Glomerular endothelial cell (primary cell): ENCODE measurements around the gene PAQR4. TPM values are rescaled to one million over a fixed set of nuclear protein-coding genes. Genes with fewer than 3 reads are reported as not detected.
"Not testable (repeated sequence)": the region's sequence is repeated elsewhere in the genome, so short reads cannot be mapped to it uniquely, and the experiment has no call there.

Source experiments
- DNase-seq: peaks from one replicate; pipeline ENCODE4 v3.0.0-alpha.2; 2011; ENCODE audit warnings: low read depth, low spot score; ENCODE audit errors: extremely low read depth
- total RNA-seq: library from RNA; depleted of rRNA; stranded (reverse); fragments of >200 nt; gene quantifications from 2 replicates; pipeline ENCODE4 v1.2.3, GENCODE V29; 2015

Gene PAQR4
- 10.7 and 14.9 TPM in 2 replicates for total RNA-seq

DNA sequence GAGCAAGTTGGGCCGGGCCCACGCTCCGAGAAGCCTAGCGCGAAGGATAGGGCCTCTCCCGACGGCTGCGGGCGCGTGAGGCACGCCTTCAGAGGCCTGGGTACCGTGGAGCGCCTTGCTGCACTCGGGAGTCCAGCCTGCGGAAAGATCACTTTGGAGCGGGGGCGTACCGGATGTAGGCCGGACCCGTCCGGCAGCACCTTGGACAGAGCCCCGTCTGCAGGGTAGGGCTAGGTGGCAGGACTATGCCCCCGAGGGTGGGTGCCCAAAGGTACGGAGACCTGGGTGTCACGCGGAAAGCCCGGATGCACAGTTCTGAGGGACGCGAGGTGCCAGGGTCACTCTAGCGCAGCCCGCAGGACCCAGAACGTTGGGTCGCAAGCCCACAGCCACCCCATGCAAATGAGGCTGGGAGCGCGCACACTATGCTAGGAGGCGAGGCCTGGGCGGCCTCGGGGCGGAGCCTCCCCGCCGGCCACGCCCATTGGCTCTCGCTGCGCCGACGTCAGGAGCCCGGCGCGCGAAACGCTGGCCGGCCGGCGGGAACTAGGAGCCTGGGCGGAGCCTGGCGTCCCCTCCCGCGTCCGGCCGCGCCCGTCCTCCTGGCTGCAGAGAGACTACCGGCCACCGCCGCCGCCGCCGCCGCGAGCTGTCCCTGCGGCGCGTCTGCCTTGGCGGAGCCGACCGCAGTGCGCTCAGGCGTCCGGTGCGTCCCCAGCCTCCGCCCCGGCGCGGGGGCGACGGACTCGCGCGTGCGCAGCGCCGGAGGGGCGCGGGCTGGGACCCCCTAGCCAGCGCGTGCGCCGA, at the start of gene PAQR4:
Gene PAQR4 (plus strand): TSS at position 611 of the 807 bp plus-strand sequence. CDS start 327 bp downstream, outside the sequence.
- peak; percentile 10 for DNase-seq

DNA sequence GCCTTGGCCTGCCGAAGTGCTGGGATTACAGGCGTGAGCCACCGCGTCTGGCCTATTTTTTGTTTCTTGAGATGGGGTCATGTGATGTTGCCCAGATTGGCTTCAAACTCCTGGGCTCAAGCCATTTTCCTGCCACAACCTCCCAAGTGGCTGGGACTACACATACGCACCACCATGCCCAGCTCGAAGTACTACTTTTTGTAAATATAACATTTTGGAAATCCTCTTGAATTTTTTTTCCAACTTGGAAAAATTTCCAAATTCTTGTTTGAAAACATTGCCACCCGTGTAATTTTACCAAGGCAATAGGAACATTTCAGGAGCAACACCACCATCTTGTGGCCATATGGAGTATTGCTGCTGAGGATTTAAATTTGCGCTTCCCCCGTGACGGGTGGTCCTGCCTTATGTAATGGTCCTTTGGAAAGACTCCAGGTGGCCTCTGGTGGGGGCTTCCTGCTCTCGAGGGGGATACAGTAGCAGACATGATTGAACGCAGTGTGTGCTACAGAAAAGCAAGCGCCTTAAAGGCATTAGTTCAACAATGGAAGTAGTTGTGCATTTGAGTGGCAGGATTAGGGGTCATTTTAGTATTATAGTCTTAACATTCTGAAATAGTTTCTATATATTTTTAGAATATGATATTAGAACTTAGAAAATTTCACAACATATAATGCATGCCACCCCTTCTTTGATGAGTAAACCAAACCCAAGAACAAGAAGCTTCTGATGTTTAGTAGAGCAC, 49.5 kb upstream of the PAQR4 start:
- DNase-seq: no peak

DNA sequence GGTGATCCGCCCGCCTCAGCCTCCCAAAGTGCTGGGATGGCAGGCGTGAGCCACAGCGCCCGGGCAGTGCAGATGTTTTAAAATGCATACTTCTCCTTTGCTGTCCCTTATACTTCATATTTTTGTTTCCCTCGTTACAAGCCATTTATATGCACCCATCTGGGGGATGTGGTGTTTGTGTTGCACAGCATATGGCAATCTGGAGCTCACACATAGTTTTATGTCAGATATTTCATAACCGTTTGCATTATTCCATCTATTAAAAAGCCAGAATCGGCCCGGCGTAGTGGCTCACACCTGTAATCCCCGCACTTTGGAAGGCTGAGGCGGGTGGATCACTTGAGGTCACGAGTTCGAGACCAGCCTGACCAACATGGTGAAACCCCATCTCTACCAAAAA, 45.7 kb upstream of the PAQR4 start:
- no peak for DNase-seq

DNA sequence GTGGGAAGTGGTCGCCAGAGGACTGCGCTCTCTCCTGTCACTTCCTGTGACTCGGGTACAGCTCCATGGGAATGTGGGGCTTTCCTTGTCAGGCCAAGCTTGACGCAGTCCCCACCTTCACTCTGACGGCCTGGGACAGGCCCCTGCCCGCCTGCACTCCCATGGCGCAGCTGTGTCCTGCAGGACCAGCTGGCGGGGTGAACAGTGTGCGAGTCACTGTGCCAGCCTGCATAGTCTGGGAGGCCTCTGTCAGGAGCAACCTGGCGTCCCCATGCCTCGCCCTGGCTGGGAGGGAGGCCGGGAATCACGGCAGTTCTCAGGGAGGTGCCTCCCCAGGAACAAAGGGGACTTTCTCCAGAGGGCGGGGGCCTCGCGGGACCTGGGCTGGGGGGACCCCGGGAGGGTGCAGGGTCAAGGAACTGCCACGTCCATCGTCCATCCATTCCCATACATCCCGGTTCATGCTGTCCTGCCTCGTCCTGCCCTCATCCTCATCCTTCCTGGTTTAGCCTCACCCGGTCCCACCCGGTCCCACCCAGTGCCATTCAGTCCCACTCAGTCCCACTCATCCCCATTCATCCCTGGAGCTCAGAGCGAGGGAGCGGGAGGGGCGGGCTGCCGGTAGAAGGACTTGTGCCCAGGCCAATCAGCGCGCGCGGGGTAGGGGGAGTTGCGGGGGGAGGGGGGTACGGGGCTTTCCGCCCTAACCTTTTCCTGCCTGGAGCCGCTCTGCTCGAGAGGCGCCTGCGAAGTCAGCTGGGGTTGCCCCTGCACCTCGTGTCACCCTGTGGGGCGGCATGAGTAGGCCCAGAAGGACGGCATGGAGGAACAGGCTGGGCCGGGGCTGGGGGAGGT, 44.0 kb upstream of the PAQR4 start:
- DNase-seq: no peak

DNA sequence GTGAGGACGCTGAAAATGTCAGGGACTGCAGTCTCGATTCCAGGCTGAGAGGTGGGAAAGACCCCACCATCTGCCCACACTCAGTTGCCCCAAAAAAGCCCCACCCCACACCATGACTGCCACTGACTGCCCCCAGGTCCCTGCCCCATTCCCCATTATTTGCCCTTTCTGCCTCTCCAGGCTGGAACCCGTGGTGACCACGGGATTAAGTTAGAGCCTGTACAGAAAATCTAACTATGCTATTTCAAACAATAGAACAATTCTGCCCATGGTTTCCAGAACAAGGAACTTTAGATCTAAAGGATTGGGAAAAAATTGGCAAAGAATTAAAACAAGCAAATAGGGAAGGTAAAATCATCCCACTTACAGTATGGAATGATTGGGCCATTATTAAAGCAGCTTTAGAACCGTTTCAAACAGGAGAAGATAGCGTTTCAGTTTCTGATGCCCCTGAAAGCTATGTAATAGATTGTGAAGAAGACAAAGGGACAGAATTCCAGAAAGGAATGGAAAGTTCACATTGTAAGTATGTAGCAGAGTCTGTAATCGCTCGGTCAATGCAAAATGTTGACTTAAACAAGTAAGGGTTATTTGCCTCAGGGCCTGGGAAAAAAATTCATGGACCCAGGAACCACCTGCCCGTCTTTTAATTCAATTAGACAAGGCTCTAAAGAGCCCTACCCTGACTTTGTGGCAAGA, 43.0 kb upstream of the PAQR4 start:
- DNase-seq: no peak

DNA sequence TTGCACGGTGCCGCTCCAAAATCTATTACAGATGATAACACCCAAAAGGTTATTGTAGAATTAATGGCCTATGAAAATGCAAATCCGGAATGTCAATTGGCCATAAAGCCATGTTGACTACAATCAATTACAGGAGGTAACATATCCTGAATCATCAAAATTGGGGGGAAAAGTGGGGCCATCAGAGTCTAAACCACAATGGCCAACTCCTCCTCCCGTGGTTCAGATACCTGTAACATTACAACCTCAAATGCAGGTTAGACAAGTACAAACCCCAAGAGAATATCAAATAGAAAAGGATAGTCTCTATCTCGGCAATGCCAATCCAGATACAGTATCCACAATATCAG, 42.5 kb upstream of the PAQR4 start:
- DNase-seq: no peak

- DNase-seq: peak; percentile 73
Measured at GRCh38 chr16:2927010-2927646, 42.0 kb upstream of the PAQR4 start.

DNA sequence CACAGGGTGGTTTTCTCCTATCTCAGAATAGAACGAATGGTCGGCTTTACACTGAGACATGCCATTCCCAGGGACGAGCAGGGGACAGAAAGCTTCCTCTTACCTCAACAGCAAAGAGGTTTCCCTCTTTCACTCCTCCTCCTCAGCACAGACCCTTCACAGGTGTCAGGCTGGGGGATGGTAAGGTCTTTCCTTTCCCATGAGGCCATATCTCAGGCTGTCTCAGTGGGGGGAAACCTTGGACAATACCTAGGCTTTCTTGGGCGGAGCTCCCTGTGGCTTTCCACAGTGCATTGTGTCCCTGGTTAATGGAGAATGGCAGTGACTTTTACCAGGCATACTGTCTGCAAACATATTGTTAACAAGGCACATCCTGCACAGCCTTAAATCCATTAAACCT, 41.0 kb upstream of the PAQR4 start:
- DNase-seq: not testable (repeated sequence)

- no peak for DNase-seq
Measured at GRCh38 chr16:2928796-2929195, 40.4 kb upstream of the PAQR4 start.

- DNase-seq: no peak
Measured at GRCh38 chr16:2929693-2930092, 39.5 kb upstream of the PAQR4 start.

DNA sequence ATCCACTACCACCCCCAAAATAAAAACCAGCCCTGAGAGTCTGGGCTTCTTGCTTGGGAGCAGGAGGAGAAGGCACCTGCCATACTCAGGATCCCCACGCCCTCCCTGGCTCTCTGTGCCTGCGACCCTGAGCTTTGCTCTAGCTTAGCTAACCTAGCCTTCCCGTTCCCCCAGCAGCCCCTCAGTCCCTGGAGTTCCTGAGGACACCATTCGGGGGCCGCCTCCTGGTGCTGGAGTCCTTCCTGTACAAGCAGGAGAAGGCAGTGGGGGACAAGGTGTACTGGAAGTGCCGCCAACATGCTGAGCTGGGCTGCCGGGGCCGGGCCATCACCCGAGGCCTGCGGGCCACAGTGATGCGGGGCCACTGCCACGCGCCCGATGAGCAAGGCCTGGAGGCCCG, 38.9 kb upstream of the PAQR4 start:
- no peak for DNase-seq

DNA sequence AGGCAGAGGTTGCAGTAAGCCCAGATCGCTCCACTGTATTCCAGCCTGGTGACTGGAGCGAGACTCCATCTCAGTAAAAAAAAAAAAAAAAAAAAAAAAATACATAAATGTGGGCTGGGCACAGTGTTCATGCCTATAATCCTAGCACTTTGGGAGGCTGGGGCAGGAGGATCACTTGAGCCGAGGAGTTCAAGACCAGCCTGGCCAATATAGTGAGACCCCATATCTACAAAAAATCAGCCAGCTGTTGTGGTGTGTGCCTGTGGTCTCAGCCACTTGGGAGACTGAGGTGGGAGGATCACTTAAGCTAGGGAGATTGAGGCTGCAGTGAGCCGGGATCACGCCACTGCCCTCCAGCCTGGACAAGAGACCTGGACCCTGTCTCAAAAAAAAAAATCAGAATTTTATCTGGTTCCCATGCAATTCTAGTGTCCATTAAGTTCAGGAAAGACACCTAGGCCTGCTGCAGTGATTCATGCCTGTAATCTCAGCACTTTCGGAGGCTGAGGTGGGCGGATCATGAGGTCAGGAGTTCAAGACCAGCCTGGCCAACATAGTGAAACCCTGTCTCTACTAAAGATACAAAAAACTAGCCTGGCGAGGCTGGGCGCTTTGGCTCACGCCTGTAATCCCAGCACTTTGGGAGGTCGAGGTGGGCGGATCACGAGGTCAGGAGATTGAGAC, 37.8 kb upstream of the PAQR4 start:
- not testable (repeated sequence) for DNase-seq

GRCh38 chr16:2933136-2933535, 36.0 kb upstream of the PAQR4 start:
- DNase-seq: no peak

- DNase-seq: no peak
Measured at GRCh38 chr16:2933701-2934100, 35.4 kb upstream of the PAQR4 start.

DNA sequence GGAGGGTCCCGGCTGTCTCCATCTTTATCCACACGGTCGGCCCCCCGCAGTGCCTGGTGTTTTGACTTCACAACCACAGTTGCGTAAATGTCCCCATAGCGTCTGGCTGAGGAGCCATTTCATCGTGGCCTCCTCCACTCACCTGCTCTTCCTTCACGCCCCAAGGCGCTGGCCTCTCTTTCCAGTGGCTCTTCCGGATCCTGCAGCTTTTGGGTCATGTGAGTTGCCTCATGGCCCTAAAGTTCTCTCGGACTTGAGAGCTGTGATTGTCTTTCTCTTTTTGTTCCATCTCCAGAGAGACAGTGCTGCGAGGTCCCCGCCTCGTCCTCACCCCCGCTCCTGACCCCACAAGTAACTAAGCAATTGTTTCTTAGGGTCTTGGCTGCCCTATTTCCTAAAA, 34.7 kb upstream of the PAQR4 start:
- no peak for DNase-seq

DNA sequence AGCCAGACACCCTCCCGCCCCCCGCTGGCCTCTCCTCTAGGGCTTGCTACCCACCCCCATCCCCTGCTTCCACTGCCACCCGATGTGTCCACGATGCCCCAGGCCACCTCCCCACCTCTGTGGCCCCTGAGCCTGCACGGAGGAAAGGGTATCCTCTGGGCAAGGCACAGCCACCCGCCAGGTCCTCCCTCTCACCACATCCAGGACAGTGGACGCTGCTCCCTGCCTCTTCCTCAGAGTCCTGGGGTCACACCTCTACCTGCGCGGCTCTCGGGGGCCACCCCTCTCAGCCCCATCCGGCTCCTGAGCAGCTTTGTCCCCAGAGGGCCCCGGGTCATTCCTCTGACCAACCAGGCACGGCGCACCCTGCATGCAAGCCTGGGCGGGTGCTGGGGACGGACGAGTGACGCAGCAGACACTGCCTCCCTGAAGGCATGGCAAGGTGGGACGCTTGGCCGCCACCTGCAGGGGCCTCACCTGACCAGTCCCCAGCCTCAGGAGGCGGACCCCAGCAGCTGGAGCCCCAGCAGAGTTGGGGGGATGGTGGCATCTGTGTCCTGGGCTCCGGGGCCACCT, 32.6 kb upstream of the PAQR4 start:
- no peak for DNase-seq

GRCh38 chr16:2937170-2937569, 32.0 kb upstream of the PAQR4 start:
- no peak for DNase-seq

DNA sequence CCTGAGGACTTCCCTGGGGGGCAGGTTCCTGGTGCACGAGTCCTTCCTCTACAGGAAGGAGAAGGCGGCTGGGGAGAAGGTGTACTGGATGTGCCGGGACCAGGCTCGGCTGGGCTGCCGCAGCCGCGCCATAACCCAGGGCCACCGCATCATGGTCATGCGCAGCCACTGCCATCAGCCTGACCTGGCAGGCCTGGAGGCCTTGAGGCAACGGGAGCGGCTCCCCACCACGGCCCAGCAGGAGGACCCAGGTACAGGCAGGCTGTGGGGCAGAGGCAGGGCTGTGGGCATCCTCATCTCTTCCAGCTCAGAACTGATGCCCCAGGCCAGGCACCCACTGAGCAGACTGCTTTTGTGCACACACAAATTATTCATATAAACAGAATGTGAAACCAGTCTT, 30.9 kb upstream of the PAQR4 start:
- DNase-seq: no peak

DNA sequence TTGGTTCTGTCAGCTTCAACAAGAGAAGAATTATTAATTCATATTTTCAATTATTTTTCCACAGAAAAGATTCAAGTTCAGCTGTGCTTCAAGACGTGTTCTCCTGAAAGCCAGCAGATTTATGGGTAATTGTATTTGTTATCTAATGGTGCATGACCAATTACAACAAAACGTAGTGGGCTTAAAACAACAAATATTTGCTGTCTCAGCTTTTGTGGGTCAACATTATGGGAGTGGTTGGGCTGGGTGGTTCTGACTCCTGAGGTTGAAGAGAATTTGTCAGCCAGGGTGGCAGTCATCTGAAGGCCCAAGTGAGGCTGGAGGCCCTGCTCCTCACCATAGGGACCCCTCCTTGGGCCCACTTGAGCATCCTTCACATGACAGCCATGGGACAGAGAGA, 29.2 kb upstream of the PAQR4 start:
- no peak for DNase-seq
